ENCODE data around the gene GCHFR.

The GCHFR gene

DNA sequence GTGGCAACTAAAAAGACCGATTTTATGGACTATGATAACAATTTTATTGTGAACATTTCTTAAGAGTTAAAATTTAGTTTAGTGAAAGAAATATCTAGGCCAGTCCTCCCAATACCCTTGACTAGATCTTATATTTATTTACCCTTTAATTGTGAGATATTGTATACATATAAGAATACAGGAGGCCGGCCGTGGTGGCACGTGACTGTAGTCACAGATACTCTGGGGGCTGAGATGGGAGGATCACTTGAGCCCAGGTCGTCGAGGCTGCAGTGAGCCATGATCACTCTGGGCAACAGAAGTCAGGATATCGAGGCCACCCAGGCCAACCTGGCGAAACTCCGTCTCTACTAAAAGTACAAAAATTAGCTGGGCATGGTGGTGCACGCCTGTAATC, 8.1 kb upstream of the GCHFR start:
- DNase-seq, result no peak

DNA sequence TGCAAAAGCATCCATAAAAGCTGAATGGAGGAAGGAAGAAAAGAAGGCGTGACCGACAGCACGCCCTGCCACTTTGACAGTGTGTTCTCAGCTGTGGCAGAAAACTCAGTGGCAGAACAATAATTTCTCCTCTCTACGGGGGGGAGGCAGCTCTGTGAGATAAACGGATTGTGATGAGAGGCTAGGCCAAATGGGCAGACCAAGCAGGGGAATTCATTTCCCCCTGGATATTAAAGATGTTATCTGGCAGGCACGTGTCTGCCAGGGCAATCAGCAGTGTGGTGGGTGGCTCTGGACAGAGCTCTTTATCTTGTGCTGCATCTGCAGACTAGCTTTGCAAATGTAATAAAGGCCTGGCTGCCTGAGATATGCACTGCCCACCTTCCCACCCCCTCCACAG, 6.9 kb upstream of the GCHFR start:
- no peak for DNase-seq

DNA sequence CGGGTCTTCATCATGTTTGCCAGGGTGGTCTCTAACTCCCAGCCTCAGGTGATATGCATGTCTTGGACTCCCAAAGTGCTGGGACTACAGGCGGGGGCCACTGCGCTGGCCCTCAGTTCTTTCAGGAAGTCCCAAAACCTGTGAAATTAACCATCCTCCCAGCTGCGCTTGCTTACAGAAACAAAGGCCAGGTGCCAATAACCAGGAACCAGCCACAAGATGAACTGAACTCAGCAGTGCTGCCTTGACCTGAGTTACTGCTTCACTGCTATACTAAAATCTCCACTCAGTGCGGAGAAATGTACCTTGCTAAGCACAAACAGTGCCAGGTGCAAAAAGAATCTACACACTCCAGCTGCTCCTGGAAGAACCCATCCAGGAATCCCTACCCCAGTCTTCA, 3.9 kb upstream of the GCHFR start:
- DNase-seq, result no peak

DNA sequence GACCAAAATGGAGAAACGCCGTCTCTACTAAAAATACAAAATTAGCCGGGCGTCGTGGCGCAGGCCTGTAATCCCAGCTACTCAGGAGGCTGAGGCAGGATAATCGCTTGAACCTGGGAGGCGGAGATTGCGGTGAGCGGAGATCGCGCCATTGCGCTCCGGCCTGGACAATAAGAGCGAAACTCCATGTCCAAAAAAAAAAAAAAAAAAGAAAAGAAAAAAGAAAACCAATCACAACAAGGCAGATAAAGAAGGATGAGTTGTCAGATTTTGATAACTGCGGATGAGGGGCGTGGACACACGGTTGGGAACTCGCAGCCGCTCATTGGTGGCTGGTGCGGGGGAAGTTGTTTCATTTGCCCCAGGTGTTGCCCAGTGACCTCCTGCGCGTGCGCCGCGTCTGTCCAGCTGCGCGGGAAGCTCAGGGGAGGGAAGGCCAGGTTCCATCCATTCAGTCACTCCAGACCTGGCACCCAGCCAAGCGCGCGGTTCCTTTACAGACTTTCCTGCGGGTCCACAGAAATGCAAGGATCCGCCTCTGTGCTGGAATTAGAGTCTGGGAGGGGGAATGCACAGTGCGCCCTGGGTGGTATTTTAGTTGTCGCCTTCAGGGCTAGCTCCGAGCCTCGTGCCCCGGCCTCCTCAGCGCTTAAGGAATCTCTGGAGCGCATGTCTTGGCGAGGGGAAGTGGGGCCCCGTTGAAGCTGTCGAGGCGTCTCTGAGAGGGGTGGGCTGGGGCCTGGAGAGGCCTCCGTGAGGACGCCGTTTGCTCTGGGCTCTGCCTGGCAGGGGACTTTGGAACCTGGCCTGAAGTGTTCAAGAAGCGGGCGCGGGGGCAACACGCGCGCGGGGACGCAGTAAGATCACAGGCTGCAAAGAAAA, 708 bp upstream of the GCHFR start:
- DNase-seq, result no peak

DNA sequence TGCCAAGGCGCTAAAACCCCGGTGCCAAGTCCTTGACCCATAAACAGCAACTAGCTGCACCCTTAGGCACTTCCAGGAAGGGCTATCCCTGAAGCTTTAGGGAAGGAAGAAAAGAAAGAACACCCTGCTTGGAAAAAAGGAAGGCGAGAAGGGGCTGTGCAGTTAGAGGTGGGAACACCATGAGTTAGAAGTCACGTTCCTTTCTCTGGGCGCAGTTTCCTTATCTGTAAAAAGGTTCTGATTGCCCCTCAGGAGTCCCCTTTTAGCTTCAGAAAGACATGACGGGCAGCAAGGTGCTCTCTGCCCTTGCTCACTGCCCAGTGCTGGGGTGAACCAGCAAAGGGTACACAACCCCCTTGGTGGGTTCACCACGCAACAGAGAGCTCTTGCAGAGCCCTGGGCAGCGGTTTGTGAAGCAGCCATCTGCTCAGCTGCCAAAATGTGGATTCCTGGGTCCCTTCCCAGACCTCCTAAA, 798 bp downstream of the GCHFR start:
- DNase-seq, result no peak

DNA sequence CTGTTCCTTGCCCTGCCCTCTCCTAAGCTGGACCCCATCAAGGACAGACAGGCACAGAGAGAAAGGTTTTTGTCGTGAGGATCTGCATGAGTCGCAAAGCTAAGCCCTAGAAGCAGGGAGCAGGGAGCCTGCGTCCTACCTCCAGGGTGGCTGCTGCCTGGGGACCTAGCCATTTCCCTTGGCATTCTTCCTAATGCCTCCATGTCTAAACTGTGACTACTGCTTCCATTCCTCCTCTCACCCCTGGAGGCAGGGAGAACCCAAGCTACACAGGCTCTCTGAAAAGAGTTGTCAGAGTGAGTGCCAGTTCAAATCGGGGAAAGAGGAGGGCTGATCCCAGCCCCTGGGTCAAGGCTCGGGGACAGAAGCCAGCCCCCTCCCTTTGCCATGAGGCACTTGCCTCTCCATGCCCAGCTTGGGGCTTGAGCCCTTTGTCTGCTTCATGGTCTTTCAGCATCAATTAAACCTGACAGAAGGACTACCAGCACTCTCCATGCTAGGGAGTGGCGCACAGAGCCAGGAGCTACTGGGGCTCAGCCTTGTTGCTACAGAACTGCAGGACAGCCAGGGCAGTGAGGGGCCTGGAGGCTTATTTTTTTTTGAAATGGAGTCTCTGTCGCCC, 2.4 kb downstream of the GCHFR start:
- no peak for DNase-seq

DNA sequence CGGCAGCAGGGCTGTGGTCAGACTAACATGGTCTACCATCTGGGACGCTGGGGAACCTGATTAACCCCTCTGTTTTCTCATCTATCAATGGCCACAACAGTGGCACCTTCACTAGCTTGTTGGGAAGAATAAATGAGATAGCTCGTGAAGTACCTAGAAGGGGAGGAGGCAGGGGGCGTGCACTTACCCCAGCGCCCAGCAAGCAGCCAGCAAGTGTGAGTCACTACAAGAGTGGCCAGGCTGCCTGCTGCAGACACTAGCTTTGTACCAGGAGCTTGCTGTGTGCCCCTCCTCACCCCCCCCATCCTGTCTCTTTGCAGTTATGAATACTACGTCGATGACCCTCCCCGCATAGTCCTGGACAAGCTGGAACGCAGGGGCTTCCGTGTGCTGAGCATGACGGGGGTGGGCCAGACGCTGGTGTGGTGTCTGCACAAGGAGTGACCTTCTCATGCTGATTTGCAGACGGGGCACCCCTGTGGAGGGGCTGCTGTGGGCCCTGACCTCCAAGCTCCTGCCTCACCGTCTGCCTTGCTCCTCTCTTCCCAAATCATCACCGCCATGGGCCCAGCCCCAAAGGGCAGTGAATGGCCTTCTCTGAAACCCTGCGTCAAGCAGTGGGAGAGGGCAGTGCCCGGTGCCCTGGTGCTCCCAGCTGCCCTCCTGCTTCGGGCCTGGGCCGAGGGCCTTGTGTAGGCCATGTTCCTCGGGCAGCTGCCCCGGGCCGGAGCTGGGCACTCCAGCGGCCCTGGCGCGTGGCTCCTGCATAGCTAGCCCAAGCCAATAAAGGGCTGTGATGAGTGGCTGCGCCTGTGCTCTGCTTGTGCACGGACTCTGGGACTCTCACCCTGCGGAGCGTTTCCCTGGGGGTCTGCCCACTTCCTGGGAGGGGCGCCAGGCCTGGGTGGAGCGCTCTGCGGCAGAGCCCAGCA, 3.3 kb downstream of the GCHFR start:
- no peak for DNase-seq

DNA sequence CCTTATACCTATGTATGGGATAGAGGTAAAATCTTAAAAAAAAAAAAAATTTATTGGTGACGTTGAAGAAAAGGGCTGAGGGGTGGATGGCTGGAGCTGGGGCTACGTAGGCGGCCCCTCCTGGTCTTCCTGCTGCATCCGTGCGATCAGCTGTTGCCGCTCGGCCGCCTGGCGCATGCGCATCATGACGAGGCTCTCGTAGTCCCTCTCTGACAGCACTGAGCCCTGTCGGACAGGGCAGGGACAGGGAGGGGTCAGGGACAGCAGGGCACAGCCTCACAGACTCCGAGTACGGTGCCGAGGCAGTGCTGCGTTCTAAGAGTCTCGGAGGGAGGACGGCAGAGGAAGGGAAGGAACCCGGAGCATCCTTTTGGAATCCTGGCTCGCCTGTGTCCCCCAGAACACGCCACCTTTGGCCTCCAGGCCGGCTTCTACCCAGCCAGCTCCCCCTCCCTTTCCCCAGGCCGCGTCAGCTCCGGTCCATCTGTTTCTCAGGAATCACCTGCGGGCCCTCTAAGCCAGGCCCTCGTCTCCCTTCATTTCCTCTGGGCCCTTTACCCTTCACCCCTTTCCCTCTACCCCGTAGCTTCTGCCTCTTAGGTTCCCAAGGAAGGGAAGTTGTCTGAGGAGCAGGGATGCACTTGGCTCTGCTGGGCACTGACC, 4.1 kb downstream of the GCHFR start:
- DNase-seq, result no peak

DNA sequence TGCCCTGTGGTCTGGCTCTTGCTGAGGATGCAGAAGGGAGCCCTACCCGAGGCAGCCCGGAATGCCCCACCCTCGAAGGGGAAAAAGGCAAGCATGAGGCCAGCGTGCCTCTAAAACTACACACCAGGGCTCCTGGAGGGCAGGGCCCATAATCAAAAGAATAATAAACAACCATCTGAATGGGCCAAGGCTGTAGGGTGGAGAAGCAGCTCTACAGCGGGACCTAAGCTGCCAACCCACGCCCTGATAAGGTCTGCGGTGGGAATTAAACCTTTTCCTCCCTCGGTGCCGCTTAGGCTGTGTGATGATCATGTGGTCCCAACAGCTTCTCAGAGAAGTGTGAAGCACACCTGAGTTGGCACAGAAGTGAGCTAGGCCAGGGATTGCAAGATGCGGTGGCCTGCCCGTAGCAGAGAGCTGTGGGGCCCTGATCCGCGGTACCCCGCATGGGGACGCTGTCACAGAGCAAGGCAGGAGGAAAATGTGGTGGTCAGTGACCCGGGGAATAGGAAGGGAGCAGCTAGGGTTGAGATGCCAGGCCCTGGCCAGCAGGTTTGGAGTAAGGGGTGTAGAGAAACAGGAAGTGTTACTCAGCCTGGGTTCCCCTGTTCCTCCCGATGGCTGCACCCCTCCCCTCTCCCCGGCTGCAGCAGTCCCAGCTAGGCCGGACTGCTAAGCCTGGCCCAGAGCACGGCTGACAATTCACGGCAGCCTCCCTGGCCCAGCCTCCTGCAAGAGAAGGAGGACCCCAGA, 4.8 kb downstream of the GCHFR start:
- no peak for DNase-seq

DNA sequence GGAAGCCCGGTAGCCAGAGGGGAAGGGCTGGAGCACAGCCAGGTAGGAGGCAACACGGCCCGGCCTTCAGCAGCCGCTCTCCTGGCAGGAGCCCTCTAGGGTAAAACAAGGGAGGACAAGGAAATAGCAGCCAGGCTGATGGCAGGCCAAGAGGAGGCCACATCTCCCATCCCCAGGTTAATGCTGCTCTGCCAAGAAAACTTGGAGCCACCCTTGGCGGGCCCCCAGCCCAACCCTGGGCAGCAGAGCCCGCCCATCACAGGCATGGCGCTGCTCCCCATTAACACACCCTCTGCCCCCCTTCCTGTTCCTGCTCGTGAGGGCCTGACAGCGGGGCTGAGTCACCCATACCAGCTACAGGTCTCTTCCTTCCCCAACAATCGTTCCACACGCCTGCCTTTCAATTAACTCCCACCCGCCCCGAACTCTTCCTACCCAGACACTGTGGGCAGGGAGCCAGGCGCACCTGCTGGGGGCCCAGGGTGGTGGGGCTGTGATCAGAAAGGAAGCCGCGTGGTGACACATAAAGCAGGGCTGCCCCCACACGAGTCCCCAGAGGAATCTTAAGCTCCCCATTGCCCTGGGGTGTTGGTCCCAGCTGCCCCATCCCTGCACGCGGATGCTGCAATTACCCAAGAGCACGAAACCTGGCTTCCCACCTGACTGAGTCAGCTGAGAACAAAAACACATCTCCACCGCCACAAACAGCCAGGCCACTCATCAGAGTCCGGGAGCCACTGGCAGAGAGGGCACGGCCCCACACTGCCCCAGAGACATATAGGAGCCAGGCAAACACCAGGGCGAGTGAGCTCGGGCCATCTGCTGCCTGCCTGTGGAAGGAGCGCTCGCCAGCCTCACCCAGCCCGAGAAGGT, 5.6 kb downstream of the GCHFR start, which contains the start of gene C15orf62:
Gene C15orf62, plus strand, starts transcription at position 707 of the 873 bp plus-strand sequence. CDS start 516 bp downstream, outside the sequence.
- no peak for DNase-seq

DNA sequence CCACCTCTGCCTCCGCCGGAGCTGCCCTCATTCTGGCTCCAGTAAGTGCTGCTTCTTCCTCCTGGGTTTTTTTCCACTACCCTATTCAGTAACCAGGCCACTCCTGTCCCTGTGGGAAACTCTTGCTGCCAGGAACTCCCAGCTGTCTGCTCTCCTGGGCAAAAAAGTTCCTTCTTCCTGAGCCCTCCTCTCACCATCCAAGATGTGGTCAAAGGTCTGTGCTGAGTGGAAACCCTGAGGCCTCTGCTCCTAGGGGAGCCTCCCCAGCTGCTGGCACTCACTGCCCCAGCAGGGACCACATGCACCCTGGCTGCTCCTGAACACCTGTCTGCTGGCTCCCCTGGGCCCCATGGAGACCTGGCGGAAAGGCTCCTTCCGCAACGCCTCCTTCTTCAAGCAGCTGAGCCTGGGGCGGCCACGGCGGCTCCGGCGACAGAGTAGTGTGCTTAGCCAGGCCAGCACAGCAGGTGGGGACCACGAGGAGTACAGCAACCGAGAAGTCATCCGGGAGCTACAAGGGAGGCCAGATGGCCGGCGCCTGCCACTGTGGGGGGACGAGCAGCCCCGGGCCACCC, 6.4 kb downstream of the GCHFR start:
- DNase-seq, result no peak

DNA sequence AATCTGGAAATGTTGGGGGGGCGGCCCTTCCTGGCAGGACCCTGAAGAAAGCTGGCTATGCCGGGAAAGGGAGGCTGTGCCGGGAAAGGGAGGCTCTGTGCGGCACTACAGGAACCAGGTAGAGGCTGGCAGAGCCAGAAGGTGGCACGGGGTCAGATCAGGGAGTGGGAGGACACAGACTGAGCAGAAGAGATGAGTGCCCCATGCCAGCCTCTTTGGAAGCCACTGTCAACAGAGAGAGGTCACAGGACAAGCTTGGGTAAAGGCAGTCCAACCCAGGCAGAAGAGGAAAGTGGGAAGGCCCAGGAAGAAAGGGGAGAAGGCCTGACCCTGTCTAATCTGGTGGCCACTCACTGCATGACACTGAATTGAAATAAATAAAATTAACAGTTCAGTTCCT, 7.4 kb downstream of the GCHFR start:
- DNase-seq, result no peak

DNA sequence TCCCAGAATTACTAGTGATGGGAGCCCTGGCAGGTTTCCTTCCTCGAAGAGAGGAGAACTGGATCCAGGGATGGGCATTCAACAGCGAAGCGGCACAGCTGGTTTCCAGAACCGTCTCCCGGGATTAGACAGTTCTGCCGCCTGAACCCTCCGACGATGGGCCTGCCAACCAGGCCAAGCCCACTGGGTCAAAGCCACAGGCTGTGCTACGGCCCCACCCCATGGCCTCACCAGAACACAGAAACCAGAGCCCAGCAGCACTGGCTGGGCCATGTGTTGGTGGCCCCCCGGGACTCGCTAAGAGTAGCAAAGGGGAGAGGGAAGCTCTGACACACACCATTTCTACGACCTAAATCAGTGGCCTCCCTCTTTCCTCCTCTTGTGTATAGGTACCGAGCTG, 8.1 kb downstream of the GCHFR start:
- DNase-seq, result no peak

DNA sequence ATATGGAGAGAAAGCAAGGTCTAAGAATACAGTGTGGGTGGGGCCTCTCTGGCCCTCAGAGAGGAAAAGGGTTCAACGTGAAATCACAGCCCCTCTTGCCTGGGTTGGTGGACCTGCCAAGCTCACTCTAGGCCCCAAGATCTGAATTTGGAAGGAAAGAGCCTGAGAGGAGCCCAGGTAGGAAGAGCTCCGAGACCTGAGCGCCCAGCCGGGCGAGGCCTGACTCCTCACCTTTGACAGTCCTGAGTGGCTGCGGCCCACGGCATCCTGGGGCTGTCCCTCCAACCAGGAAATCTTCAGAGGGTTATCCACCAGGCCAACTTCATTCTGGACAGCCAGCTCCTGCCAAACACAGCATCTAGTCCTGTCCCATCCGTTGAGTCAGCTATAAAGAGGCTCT, 9.6 kb downstream of the GCHFR start:
- no peak for DNase-seq

DNA sequence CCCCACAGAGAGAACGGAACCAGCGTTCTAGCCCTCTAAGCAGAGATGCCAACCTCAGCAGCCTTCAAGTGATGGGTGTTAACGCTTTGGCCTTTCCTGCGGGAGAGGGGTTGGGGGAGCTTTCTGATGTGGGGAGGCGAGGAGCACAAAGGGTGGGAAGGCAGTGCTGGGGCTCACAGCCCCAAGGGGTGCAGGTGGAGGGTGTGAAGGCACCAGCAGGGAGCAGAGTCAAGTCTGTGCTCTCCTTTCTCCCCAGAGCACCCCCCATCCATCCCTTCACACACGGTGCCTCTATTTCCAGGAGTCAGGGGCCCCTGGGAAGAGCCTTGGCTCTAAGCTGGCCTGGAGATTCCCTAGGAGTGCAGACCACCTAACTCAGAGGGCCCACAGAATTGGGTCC, 10.0 kb downstream of the GCHFR start:
- no peak for DNase-seq

DNA sequence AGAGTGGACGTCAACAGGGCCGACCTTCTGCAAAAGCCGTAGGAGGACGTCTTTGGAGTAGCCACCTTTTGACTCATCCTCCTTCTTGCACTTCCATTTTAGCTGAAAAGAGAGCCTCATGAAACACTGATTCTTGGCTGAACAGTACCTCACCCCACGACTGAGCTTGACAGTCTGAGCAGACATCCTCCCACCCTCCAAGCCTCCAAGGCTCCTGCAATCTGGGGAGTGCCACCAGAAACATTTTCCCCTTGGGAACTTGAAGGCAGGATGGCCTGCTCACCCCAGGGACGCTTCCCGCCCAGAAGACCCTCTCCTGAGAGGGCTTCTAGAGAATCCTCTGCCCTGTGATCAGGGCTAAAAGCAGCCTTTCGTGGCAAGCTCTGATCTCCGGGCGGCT, 11.1 kb downstream of the GCHFR start:
- DNase-seq, result no peak

DNA sequence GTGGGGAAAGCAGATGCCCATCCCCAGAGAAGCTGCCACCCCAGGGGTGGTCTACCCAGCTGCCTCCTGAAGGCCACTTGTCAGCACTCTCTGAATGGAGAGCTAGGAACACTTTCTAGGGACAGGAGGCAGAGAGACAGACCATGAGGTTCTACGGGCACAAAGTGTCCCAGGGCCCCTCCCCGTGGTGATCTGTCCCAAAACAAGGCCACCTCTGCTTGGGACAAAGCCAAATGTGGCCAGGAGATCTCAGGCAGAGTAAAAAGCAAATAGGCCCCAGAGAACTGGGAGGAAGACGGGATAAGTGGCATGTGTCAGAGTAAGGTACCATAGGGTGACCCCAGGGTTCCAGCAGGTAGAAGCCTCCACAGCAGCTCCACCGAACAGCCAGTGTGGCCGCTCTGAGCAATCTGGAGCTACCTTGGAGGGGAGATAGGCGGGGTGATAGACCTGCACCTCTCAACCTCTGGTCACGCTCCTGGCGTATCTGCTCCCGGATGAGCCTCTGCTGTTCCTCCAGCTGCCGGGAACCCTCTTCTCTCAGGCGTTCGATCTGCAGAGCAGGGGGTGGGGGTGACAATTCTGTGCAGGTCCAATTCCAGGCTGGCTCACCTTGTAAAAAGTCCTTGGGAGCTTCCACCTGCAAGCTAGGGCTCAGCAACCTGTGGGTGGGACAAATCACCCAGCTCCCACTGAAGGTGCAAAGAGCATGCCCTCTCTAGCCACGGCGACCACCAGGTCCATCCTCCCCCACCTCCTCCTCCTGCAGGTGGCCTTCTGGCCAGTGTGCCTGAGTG, 12.1 kb downstream of the GCHFR start:
- no peak for DNase-seq

DNA sequence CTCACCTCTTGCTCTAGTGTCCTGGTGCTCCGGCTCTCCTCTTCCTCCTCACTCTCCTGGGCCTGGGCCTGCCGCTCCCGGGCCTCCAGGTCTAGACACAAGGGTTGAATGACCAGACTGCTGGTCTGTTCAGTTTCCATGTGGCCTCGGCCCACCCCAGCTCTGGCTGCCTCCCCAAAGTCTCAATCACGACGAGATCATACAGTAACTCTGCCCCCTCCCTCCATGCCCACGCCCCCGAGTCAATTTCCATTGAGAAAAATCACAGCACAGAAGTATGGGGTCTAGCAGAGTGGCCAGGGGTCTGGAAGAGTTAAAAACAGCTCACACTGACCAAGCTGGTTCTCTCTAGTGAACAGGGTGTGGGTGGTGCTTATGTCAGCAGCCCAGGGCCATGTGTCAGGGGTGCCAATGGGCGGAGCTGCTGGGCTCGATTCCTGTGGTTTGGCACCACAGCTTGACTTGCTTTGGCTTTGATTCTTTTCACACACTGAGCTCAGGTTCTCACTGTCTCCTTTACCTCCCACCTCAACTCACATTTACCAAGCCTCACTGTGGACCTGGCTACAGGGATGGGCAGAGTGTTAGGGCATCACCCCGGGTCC, 12.8 kb downstream of the GCHFR start:
- DNase-seq, result no peak

DNA sequence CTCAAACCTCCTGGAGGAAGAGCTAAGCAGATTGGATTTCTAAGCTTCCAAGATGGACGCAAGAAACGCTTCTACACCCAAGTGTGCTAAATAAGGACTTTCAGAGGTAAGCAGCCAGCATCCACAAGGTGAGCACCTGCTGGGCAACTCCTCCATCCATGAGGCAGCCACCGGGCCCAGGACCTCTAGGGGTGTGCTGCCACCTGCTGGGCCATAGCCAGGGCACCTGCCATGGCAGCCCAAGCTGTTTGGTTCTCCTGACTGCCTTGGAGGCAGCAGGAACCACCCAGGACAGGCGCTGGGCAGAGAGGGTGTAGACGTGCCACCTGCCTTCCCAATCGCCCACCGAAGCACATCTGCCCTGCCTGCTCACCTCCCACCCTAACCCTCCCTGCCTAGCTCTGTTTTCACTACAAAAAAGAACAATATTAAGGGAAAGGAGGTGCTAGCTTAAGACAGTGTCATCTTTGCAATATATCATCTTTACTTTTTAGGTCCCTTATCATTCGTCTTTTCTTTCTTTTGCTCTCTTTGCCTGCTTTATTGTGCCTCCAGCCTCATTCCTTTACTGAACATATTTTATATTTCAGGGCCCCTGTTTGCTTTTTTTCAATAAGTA, 18.9 kb downstream of the GCHFR start:
- no peak for DNase-seq
